Stimulated activated CD4-positive, alpha-beta T cell treated with anti-CD3 and anti-CD28 coated beads, Interleukin-12 subunit alpha, Interleukin-12 subunit beta, amount 100 ng/mL, for 48 hours (primary cell): Measurements from ENCODE around the gene ITPR3.
A peak's percentile ranks its signal among the peaks of the same experiment; 100 is the strongest.

ENCODE experiments used
- DNase-seq, 3 donors: peaks; one replicate each; pipeline ENCODE4 v3.0.0-alpha.2; 2020; ENCODE audit warnings: low read depth in 2 of 3, low spot score in 1 of 3

Gene ITPR3

DNA sequence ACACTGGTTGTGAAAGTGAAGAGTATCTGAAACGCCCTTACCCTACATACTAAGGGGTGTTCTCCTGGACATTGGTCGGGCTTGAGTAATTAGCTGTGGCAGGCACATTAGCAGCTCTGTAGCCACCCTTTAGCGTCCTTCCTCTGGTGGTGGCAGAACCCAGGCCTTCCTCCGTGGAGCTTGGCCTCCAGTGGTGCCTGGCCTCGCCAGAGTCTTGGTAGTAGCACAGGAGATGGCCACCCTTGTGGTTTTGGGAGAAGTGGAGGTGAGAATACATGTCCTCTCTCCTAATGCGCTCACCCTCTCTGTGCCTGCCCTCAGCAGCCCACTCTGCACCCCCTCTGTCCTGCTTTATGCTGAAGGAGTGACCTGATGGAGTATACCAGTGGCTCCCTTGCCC, 107.9 kb downstream of the ITPR3 start:
- DNase-seq, result no peak

DNA sequence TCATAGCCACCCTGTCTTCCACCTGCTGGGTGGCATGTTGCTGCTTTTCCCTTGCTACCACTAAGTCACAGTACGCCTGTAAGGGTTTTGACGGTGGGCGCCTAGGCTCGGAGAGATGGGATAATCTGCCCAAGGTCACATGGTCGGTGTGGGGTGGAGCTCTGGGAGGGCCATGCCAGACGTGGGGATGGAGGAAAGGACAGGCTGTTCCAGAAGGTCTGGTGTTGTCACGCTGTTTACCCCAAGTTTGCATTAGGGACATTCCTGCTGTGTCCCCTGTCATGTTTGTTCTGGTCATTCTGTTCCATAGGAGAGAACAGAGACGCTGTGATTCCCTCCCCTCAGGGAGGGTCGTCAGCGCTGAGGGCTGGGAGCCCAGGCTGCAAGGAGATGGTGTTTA, 109.5 kb downstream of the ITPR3 start:
- DNase-seq, result no peak

DNA sequence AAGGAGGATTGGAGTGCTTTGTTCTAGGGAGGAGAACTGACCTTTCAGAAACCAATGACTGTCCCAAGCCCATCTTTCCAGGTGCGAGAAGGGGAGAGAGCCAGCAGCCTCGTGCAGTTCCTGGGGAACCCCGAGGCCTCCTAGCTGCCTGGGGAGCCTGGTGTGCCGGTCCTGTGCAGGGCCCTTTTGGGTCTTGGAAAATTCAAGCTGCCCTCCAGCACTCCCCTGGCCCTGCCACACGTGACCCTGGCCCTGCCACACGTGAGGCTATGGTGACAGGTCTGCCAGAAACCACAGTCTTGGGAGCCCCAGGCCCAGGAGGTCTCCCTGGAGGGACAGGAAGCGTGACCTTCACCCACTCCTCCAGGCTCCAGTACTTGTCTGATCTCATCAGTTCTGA, 109.9 kb downstream of the ITPR3 start:
- DNase-seq, result no peak

DNA sequence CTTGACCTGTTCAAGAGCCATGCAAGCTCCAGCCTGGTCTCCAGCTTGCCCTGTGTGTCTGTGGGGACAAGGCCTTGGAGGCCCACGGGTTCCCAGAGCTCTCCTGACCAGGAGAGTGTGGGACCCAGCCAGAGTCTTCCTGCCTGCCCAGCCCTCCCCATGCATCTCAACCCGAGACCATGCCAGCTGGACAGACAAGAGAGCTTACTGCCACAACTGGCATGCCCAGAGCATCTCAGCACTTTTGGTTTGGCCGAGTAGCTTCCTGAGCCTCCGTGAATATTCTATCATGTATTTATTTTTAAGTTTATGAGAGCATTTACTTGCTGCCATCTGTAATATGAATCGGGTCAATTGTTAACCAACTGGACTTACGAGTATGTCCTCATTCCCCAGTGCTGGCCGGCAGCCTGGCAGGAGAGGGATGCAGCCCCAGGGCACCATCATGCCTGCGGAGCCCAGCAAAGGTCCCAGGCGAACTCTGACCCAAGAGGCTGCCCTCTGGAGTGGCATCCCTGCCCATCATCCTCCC, 110.7 kb downstream of the ITPR3 start:
- DNase-seq, result no peak

DNA sequence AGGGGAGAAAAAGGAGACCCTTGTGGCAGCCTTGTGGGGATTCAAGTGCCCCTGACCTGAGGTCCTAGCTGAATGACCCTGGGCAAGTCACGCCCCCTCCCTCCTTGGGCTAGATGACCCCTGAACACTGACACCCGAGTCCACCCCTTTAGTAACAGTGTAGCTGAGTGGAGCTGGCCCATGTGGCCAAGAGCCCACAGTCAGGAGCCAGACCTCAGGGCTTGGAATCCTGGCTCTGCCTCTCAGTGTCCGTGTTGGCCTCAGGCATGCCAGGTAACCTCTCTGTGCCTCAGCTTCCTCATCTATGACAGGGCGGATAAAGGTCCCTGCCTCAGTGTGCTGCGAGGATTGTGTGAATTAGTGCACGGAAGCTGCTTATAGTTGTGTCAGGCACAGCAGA, 111.3 kb downstream of the ITPR3 start:
- no peak for DNase-seq

DNA sequence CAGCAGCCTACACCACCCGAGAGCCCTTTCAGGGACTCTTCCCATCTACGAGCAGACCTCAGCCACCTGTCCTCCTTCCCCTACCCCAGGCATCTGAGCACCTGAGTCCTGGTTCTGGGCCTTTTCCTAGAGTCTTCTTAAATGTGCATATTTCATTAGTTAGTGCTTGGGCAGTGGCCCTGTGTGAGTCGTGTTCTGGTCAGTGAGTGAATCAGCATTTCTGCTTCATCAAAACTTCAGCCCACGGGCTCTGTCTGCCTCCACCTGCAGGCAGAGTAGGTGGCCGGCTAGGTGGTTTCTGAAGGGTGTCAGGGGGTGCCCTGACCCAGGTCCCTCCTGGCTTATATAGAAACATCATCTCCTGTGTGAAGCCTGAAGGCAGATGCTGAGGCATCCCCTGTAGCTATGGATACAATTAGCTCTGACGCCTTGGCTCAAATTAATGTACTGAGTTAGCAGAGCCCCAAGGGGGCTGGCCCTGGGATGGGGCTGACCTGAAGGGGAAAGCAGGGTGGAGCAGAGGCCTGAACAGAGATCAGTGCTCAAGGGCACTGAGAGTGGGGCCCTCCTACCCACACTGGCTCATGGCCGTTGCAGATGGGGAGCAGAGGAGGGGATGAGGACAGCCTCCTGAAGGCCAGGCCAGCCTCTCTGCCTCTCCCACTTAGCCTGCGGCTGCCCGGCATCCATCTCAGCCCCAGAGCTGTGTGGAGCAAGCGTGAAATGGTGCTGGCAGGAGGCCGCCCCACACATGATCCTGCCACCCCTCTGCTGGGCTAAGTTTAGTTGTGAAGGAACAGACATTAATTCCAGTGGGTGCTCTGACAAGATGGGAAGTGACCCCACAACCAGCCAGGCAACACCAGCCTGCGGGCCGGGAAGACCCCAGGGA, 111.9 kb downstream of the ITPR3 start:
- DNase-seq, result no peak

DNA sequence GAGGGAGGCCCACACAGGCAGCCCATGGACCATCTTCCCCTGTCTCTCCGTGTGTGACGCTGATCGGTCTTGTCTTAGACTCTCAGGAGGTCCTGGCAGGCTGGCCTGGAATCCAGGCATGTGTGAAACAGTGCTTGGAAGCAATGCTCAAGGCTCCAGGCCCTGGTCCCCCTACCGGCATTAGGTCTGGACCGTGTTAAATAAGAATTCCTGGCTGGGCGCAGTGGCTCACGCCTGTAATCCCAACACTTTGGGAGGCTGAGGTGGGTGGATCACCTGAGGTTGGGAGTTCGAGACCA, 112.5 kb downstream of the ITPR3 start:
- DNase-seq, result no peak

DNA sequence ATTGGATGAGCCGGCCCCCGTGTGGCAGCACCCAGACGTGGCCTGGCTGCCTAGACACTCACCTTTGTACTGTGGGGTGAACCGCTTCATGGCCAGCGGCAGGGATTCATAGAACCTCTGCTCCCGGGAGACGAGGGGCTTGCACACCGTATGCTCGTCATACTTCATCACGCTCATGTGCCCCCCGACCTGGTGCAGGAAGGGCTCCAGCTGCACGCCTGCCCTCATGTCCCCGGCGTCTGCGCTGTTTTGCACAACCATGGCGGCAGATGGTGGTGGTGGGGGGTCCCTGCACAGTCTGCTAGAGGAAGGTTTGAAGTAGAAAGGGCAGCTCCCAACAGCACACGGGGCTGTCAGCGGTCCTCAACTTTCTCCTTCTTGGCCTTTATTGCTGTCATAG, 114.1 kb downstream of the ITPR3 start:
- no peak for DNase-seq

DNA sequence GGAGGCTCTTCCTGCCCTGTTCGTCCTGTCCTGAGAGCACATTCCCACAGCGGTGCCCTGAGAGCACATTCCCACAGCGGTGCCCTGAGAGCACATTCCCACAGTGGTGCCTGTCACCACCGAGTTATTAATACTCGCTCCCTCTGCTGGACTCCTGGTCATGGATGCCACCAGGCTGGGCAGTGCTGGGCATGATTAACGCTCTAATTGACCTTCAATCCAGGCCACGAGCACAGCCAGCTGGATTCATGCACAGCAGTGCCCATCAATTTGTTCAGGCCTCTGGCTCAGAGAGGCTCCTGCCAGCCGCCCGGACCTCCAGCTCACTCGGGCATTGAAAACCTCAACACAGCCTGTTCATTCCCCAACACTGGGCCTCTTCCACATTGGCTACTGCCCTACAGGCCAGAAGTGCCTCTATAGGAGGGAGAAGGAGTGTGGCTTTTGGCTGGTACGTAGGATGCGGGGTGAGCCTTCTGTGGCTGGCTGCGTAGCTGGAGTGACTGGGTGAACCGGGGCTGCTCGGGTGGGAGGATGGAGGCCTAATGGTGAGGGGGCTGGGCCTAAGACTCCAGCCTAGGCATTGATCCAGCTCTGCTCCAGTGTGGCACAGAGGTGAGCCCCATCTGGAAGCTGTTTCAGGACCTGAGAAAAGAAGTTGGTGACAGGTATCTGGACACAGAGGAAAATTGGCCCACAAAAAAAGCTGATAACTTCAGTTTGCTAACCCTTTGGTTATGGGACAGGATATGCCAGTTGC, 116.3 kb downstream of the ITPR3 start:
- DNase-seq, result no peak

DNA sequence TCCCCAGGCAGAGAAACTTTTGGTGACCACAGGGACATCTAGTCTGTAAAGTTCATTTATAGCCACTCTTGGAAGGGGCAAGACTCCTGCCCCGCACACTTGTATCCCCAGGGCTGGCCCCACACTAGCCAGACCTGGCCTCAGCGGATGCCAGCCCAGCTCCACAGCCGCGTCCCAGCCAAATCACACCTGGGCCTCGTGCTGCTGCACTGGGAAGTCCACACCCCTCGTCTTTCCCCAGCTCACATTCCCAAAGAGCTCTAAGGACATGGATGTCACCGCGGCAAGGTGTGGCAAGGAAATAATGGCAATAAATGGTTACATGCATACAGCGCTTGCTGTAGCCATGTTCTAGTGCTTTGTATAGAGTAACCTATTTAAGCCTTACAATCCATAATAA, 117.0 kb downstream of the ITPR3 start:
- no peak for DNase-seq

DNA sequence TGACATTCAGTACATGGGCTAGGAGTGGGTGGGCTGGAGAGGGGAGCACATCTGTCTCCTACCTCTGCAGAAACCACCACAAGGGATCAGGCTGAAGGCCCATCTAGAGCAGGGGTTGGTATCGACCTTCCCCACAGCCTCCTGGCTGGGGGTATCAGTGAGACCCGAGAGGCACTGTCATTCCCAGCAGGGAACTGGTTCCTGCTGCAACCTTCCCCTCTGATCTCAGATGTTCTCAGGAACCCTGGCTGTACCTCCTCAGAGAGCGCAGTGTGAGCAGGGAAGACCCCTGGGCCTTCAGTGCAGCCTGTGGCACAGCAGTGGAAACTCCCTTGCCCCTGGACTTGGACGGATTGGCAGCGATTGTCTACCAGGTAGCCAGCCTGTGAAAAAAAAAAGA, 117.8 kb downstream of the ITPR3 start:
- DNase-seq, result no peak

DNA sequence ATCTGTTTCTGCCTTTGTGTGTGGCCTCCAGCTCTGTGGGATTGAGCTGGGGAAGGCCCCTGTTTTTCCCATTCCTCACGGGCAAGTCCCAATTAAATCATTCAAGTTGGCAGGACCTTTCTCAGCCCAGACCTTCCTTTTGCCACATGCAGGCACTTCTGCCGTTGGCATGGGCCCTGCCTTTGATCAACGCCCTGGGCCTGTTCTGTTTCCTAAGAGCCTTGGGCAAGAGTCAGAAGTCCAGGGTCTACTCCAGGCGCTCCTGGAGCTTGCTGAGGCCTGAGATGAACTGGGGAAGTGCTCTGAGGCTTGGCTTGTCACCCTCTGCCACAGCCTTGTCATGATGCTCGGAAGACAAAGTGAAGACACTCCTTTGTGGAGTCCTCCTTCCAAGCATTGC, 118.4 kb downstream of the ITPR3 start:
- no peak for DNase-seq

DNA sequence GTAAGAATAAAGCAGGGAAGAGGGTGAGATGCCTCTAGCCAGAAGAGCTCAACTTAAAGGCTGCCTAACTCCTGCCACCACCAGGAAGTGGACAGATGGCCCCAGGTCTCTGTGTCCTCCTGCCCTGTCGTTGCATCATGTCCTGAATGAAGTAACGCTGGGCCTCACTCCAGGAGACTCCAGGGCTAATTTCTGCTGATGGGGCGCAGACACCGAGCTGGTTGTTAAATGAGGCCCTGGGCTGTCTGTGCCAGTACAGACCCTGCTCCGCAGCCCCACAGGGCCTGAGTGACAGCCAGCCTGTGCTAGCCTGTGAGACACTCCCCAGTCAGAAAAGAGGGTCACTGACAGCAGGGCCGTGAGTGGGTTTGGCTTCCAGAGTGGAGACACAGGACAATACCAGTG, 119.1 kb downstream of the ITPR3 start:
- DNase-seq, result no peak

DNA sequence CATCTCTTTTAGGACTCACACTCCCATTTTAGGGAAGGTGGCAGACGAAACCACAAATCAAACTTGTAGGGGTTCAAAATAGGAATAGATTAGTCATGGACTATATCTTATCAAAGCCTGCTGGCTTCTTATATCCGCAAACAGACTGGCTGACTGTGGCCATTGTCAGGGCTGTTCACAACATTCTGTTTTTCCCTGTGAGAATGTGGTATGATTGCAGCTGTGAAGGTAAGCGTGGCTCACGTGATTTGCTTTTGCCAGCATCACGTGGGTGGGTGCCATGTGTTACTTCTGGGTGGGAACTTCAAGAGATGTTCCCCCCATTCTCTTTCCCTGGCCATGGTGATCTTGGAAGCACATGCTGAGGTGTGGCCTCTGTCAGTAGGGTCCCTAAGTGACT, 119.7 kb downstream of the ITPR3 start:
- no peak for DNase-seq

DNA sequence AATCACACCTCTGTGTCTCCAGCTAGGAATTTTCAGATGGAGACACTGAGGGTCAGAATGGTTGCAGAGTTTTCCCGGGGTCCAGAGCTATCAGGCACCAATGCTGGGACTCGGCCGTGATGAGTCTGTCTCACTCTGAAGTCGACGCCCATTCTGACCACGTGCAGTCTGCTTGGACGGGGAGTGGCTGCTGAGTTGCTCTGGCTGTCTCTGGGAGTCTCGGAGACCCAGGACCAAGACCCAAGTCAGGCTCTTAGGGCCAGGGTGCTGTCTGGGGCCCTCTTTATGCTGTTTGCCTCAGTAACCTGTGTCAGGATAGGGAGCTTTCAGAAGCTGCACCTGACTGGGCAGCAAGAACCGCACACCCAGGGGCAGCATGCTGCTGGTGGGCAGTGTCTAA, 121.0 kb downstream of the ITPR3 start:
- no peak for DNase-seq

DNA sequence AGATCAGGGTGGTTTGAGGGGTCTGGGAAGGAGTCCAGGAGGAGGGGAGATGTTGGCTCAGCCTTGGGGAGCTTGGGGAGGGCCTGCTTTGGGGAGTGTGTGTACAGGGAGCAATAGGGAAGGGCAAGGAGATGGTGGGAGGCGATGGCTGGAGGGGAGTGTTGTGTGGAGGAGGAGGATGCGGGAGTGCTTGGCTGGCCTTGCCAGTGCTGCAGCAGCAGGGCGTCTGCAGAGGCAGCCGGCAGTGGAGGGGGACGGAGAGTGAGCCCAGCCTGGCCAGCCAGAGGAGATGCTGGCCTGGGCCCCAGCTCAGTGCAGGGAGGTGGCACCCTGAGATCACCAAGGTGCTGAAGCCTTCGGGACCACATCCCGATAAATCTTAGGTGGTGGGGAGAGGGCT, 121.7 kb downstream of the ITPR3 start:
- no peak for DNase-seq

DNA sequence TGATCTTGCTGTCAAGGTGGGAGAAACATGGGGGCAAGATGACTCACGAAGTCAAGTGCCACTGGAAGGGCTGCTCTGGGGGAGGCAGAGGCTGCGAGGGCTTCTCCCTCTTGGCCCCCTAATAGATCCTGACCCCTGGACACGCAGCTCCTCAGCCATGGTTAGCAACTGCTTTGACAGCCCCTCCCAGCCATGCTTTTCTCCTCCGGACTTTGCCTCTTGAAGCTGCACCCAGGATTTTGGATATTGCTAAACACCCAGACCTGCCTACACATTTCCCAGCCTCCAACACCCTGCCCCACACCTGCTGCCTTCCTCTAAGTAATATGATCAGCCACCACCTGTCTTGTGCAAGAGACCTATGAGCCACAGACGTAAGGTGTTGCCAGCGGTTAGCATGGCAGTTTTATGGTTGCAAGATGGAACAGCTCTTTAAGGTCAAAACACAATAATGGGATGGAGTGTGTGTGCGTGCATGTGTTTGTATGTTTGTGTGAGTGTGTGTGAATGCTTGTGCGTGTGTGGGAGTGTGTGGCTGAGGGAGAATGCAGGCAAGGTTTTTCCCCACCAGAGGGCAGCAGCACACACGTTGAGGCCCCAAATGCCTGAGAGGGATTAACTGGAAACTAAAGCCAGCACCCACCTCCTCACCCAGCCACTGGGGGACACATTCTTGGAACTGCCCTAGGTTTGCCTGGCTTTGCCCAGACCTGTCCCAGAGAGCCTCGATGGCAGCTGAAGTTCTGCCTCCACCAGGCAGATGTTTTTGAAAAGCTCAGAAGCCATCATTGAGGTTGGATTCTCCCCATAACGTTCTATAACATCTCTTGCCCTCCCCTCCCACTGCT, 123.1 kb downstream of the ITPR3 start:
- DNase-seq, result peak; percentile 49 to 72 (median 62)

DNA sequence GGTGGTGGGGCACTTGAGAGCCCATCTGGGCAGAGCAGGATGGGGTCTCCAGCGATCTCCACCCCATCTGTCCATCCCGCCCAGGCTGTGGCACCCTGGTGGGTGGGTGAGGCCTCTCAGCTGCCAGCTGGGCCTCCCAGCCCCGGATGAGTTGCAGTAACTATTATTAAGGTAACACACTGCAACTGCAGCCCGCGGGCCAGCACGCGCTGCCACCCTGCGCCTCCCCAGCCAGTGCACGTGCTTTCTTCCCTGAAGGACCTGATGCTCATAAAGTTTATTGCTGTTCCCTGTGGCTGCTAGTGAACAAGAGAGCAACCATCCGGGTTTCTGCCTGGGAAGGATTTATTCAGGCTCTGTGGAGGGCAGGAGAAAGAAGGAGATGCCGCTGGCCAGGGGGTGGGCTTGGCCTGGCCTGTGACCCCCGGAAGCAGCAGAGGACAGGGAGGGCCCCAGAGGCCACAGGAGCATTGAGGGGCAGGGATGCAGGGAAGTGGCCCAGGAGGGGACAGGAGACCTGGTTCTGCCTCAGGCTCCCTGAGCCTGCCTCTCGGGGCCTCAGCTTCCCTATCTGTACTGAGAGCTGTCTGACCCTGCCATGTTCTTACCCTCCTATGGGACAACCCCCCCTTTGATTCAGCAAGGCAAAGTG, 123.9 kb downstream of the ITPR3 start:
- DNase-seq, result no peak

DNA sequence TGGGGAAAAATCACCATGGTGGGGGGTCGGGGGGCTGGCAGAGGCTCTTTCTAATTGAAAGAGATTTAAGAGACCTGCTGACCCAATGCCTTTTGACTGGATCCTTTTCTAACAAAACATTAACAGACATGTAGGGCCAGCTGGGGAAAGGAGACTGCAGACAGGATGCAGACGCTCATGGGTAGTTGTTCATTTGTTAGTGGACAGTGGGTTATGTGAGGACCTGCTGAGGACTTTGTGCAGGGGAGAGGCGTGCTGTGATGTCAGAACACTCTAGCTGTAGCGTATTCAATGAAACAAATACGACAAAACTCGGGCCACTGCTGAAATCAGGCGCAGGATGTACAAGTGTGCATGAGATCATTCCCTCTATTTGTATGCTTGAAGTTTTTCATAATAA, 124.4 kb downstream of the ITPR3 start:
- no peak for DNase-seq
